Measurements from ENCODE around the gene PGBD5. TPM values are rescaled to one million over a fixed set of nuclear protein-coding genes. Genes with fewer than 3 reads are reported as not detected.
"Not testable (repeated sequence)": the region's sequence is repeated elsewhere in the genome, so short reads cannot be mapped to it uniquely, and the experiment has no call there.

PGBD5 gene
- total RNA-seq, 1 experiment from 2014 or later = 21.6 TPM

- no peaks in the 10 kb centered on the region; the same call in 1 of the 2 replicates for H3K9me3 ChIP-seq (replicated peaks)
- H3K4me3 ChIP-seq = no peak overlapping the region
- no peak overlapping the region for H3K27ac ChIP-seq
- no peaks in the 10 kb centered on the region; the same call in 1 of the 2 replicates for H3K4me1 ChIP-seq
- H3K36me3 ChIP-seq = no peaks in the 10 kb centered on the region
- no peak for DNase-seq
- no peaks in the 10 kb centered on the region for H3K27me3 ChIP-seq
These were observed 9.0 kb upstream of the PGBD5 start for GRCh38 chr1:230435108-230435507.

DNA sequence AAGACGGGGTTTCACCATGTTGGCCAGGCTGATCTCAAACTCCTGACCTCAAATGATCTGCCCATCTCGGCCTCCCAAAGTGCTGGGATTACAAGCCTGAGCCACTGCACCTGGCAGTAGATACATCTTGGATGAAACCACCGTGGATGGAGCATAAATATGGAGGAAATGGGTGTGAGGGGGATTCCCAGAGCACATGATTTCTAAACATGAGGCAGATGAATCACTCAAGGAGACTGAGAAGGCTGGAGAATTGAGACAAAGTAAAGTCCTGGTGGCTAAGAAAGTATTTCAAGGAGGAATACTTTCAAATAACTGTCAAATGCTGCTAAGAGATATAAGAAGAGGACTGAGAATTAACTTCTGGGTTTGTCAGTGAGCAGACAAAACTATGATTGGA is 5.4 kb upstream of the PGBD5 start:
- DNase-seq = no peak
- no peaks in the 10 kb centered on the region for H3K27me3 ChIP-seq
- no peak overlapping the region for H3K27ac ChIP-seq

GRCh38 chr1:230430499-230430898 is 4.4 kb upstream of the PGBD5 start:
- Histone ChIP-seq H3K4me3 (no peak overlapping the region), H3K36me3 (no peaks in the 10 kb centered on the region), H3K4me1 (no peaks in the 10 kb centered on the region), H3K9me3 (replicated peaks) (no peaks in the 10 kb centered on the region), H3K27me3 (no peaks in the 10 kb centered on the region), H3K27ac (no peak overlapping the region)
- no peak for DNase-seq

More for the DNA sequence above, 5.4 kb upstream of the PGBD5 start:
- H3K36me3 ChIP-seq = no peaks in the 10 kb centered on the region
- no peaks in the 10 kb centered on the region for H3K9me3 ChIP-seq (replicated peaks)
- H3K4me1 ChIP-seq = no peaks in the 10 kb centered on the region
- H3K4me3 ChIP-seq = no peak overlapping the region

GRCh38 chr1:230429067-230429735 is 3.1 kb upstream of the PGBD5 start:
- Histone ChIP-seq H3K27me3 (no peaks in the 10 kb centered on the region), H3K4me1 (no peaks in the 10 kb centered on the region), H3K9me3 (replicated peaks) (no peaks in the 10 kb centered on the region), H3K27ac (no peak overlapping the region), H3K4me3 (no peak overlapping the region), H3K36me3 (no peaks in the 10 kb centered on the region)
- DNase-seq = no peak

- H3K27me3 ChIP-seq = no peaks in the 10 kb centered on the region
- no peaks in the 10 kb centered on the region for H3K9me3 ChIP-seq (replicated peaks)
- no peak for DNase-seq
- no peak overlapping the region for H3K4me3 ChIP-seq
- no peak overlapping the region for H3K27ac ChIP-seq
- no peaks in the 10 kb centered on the region for H3K36me3 ChIP-seq
- no peaks in the 10 kb centered on the region for H3K4me1 ChIP-seq
These were observed 1.8 kb upstream of the PGBD5 start for GRCh38 chr1:230427981-230428380.

DNA sequence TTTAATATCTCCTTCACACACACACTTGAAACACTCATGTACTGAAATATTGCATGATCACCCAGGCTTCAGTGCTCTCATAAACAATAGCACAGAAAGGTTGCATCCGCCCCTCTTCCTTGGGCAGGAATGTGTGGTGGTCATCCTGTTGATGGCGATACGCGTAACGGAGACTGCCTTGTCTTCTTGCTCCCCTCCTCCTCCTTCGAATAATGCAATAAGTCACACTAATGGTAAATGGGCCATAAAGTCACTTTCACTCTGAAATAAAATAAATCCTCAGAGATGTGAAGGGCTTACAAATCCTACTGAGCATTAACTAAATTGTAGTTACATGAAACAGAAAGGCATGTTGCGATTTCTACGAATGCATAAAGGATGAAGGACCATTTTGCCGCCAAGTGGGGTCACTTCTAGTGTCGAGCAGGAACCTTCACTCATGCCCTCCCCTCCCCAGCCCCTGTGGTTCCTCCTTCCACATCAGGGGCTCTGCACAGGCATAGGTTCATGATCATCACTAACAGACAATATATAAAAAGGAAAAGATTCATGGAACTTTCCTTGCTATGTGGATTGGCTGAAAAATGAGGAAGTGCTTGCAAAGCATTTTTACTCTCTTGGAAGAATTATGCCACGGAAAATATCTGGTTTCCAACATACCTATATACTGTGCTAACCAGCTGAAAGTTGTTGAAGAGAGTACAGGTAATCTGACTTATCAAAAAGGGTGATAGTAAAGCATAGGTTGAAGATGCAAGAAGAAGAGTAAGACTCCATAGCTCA is 1.2 kb upstream of the PGBD5 start:
- H3K9me3 ChIP-seq (replicated peaks) = no peaks in the 10 kb centered on the region
- no peaks in the 10 kb centered on the region for H3K27me3 ChIP-seq
- no peaks in the 10 kb centered on the region for H3K4me1 ChIP-seq
- no peaks in the 10 kb centered on the region for H3K36me3 ChIP-seq
- no peak for DNase-seq
- H3K4me3 ChIP-seq = peak overlapping the region; percentile 57
- H3K27ac ChIP-seq = no peak overlapping the region

DNA sequence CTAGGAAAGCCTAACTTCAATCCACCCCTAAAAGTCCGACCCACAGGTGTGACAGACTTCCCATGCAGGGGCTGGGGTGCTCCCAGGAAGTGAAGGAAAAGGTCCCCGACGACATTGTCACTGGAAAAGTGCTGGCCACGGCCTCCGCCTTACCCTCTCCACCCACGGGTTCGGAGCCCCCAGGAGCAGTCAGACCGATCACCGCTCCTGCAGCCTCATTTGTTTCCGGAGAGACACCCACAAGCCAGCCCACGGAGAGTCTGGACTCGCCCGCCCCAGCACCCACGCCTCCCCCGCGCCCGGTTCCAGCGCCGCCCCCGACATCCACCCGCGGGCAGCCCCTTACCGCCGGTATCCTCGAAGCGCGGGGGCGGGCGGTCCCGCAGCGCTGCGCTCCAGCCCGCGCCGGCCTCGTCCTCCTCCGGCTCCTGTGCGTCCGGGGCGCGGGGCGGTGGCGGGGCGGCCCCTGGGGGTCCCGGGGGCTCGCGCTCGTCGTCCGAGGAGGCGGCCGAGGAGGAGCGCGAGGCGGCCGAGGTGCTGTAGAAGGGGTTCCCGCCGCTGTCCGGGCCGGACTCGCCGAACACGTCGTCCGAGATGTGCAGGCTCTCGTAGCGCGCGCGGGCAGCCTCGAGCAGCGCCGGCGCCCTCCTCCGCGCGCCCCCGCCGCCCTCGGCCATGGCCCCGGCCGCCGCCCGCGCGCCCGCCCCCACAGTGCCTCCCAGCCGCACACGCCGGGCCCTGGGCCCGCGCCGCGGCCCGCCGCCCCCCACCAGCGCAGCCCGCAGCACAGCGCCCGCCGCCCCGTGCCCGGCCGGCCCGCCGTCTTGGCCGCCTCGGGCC is 660 bp downstream of the PGBD5 start:
- Histone ChIP-seq H3K27ac (no peak overlapping the region), H3K36me3 (peaks cover 5% of the 10 kb centered on the region), H3K4me3 (peak overlapping the region; percentile 74), H3K27me3 (no peaks in the 10 kb centered on the region), H3K4me1 (no peaks in the 10 kb centered on the region; the same call in 1 of the 2 replicates), H3K9me3 (replicated peaks) (no peaks in the 10 kb centered on the region)
- peak; percentile 20 to 29 for DNase-seq

DNA sequence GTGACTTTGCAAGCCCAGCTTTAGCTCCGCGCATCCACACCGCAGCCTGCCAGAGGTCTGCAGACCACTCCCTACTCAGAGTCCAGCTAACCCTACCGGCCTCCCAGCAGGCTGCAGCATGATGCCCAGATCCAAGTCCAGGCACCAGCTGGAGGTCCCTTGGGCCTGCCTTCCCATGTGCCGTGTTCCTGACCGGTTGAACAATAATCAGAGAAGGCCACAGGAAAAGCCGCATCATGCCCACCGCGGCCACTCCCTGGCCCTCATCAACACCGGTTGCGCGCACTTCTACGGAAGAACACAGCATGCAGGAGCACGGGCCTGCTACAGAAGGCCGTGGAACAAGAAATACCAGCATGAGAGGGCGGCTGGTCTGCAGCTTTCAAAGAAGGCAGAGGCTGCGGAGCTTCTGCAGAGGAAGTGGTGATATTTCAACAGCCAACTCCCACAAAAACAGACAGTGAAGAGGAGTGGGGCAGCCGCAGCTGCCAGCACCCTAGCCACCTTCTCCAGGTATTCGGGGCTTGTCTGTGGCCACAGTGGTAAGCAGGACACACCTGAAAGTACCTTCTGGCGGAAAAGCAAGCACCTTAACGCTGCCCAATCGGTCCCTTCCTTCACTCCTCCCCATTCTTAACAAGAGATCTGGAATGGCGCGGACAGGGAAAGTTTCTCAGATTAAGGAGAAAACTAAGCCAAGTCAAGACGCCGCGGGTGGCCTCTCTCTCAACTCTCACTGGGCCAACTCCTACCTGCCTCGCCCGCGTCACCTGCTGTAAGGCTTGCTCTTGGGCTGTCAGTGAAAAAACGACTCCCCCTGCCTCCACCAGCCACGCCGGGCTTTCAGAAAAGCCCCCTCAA is 1.5 kb downstream of the PGBD5 start:
- Histone ChIP-seq H3K27me3 (no peaks in the 10 kb centered on the region), H3K4me1 (no peaks in the 10 kb centered on the region; the same call in 1 of the 2 replicates), H3K27ac (no peak overlapping the region), H3K36me3 (peaks cover 12% of the 10 kb centered on the region), H3K4me3 (peak overlapping the region; percentile 74), H3K9me3 (replicated peaks) (no peaks in the 10 kb centered on the region)
- peak; percentile 32 to 46 for DNase-seq

DNA sequence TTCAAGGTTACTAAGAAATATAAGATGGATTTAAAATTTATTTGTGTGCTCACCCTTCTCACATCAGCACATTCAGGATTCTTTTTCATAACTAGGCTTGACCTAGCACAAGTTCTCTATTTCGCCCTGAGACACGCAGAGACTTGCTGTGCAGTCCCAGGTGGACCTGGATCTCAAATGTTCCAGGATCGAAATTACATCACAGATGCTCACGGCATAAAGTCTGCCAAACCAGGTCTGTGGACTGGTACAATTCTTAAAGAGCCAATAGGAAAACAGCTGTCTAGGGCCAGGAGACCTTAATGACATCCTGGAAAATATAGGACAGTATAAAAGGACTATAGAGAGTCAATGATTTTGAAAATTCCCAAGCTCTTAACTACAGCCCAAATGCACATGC is 2.2 kb downstream of the PGBD5 start:
- peak in 1 of 2 experiments; percentile 4 for DNase-seq
- Histone ChIP-seq H3K4me1 (no peaks in the 10 kb centered on the region; the same call in 1 of the 2 replicates), H3K36me3 (peaks cover 15% of the 10 kb centered on the region), H3K27ac (no peak overlapping the region), H3K27me3 (no peaks in the 10 kb centered on the region), H3K4me3 (peak overlapping the region; percentile 74), H3K9me3 (replicated peaks) (no peaks in the 10 kb centered on the region; the same call in 1 of the 2 replicates)

GRCh38 chr1:230423261-230423660 is 2.9 kb downstream of the PGBD5 start:
- Histone ChIP-seq H3K4me1 (no peaks in the 10 kb centered on the region; the same call in 1 of the 2 replicates), H3K27ac (no peak overlapping the region)
- DNase-seq = no peak

GRCh38 chr1:230422221-230422981 is 3.7 kb downstream of the PGBD5 start:
- no peak overlapping the region for H3K27ac ChIP-seq
- DNase-seq = no peak
- H3K36me3 ChIP-seq = peaks cover 15% of the 10 kb centered on the region
- no peaks in the 10 kb centered on the region for H3K27me3 ChIP-seq
- H3K9me3 ChIP-seq (replicated peaks) = no peaks in the 10 kb centered on the region; the same call in 1 of the 2 replicates
- no peaks in the 10 kb centered on the region; the same call in 1 of the 2 replicates for H3K4me1 ChIP-seq
- H3K4me3 ChIP-seq = no peak overlapping the region

More at GRCh38 chr1:230423261-230423660, 2.9 kb downstream of the PGBD5 start:
- no peaks in the 10 kb centered on the region; the same call in 1 of the 2 replicates for H3K9me3 ChIP-seq (replicated peaks)
- H3K27me3 ChIP-seq = no peaks in the 10 kb centered on the region
- H3K4me3 ChIP-seq = no peak overlapping the region
- peaks cover 15% of the 10 kb centered on the region for H3K36me3 ChIP-seq

DNA sequence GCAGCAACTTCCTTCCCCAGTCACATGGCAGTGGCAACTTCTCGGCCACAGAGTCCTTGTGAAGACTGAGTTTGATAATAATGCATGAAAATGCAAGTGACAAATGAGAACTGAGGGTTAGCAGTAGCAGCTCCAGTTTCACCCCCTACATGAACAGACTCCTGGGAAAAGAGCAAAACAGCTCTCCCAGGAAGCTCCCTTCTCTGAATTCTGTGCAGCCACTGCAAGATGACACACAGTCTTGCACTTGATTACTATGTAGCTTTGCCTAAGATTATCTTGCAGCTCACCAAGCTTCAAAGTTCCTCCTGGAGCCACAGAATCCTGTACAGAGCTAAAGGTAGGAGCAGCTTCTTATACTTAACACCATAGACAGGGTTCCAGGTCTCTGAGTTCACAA is 4.7 kb downstream of the PGBD5 start:
- H3K27me3 ChIP-seq = no peaks in the 10 kb centered on the region
- H3K36me3 ChIP-seq = peaks cover 15% of the 10 kb centered on the region
- no peaks in the 10 kb centered on the region; the same call in 1 of the 2 replicates for H3K9me3 ChIP-seq (replicated peaks)
- no peak overlapping the region for H3K4me3 ChIP-seq
- no peak overlapping the region for H3K27ac ChIP-seq
- no peak for DNase-seq
- H3K4me1 ChIP-seq = no peaks in the 10 kb centered on the region; the same call in 1 of the 2 replicates

DNA sequence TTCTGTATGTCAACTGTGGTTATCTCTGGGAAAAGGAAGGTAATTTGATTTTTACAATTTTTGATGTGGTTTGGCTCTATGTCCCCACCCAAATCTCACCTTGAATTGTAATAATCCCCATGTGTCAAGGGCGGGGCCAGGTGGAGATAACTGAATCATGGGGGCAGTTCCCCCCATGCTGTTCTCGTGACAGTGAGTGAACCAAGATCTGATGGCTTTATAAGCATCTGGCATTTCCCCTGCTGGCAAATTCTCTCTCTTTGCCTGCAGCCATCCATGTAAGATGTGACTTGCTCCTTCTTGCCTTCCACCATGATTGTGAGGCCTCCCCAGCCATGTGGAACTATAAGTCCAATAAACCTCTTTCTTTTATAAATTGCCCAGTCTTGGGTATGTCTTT is 5.8 kb downstream of the PGBD5 start:
- not testable (repeated sequence) for H3K4me3 ChIP-seq; DNase-seq; H3K9me3 ChIP-seq (replicated peaks); H3K27me3 ChIP-seq; H3K27ac ChIP-seq; H3K4me1 ChIP-seq
- H3K36me3 ChIP-seq = peaks cover 15% of the 10 kb centered on the region
